HK-2 (cell line): ENCODE results near the gene UBASH3A.

Experiments used
- DNase-seq: peaks from one replicate; pipeline ENCODE4 v3.0.0-alpha.2; 2018; ENCODE audit not compliant: unreplicated experiment

The UBASH3A gene, protein sequence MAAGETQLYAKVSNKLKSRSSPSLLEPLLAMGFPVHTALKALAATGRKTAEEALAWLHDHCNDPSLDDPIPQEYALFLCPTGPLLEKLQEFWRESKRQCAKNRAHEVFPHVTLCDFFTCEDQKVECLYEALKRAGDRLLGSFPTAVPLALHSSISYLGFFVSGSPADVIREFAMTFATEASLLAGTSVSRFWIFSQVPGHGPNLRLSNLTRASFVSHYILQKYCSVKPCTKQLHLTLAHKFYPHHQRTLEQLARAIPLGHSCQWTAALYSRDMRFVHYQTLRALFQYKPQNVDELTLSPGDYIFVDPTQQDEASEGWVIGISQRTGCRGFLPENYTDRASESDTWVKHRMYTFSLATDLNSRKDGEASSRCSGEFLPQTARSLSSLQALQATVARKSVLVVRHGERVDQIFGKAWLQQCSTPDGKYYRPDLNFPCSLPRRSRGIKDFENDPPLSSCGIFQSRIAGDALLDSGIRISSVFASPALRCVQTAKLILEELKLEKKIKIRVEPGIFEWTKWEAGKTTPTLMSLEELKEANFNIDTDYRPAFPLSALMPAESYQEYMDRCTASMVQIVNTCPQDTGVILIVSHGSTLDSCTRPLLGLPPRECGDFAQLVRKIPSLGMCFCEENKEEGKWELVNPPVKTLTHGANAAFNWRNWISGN

DNA sequence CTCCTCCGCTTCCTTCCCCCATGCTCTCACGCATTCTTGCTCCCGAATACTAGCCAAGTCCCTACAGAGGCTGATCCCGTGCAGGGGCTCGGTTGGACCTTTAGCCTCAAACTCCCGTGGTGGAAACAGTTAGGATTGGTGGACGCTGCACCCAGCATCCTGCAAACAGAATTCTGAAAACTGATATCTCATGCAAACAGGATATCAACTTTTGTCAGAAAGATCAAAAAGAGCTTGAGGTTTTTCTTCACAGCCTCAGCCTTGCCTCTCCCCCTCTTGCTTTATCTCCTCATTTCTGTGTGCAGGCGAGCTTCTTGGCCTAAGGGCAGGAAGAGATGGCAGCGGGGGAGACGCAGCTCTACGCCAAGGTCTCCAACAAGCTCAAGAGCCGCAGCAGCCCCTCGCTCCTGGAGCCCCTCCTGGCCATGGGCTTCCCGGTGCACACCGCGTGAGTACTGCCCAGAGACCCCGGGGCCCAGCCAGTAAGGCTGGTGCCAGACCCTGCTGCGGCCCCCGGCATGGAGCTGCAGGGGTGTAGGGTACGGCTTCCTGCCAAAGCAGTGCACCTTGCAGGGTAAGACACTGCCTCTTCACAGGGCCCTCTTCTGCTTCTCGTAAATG is at the start of gene UBASH3A:
UBASH3A (plus strand) TSS at position 292 of the 621 bp plus-strand sequence; CDS start at position 336, 44 bp downstream.
- DNase-seq: no peak

GRCh38 chr21:42356046-42356445 is 47.7 kb upstream of the UBASH3A start:
- DNase-seq: no peak

- DNase-seq: no peak
These were observed 47.1 kb upstream of the UBASH3A start for GRCh38 chr21:42356650-42357049.

DNA sequence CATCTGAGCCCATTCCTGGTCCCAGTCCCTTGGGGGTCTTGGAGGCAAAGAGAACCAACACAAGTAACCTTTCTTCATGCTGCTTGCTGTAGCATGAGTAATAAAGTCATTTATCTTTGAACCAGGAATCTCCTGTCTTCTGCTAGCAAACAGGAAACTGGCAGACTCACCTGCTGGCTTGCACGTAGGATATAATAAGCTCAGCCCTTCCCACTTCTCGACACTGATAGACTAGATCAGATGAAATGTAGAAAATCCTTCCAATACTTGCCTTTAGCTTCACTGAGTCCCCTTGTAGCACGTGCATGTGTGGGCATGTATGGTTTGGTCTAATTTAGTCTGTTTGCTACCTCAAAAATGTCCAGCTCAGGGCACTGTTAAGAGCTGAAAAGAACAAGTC is 46.4 kb upstream of the UBASH3A start:
- no peak for DNase-seq

DNA sequence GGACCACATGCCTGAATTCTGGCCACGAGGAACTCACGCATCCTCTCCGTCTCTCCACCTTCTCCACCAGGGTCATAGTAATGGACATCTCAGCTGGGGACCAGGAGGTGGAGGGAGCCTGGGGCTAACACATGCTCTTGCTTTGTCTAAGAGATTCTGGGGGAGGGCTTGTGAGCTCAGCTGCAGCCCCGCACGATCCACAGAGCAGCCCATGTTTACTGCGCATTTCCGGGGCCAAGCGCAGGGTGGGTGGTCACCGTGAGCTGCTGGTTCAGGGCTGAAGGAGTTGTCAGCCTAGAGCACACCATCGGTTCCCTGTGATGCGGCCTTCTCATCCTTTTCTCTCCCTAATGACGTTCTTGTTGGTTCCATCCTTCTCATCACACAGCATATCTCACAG is 45.4 kb upstream of the UBASH3A start:
- no peak for DNase-seq

GRCh38 chr21:42358937-42359336 is 44.8 kb upstream of the UBASH3A start:
- DNase-seq: no peak

DNA sequence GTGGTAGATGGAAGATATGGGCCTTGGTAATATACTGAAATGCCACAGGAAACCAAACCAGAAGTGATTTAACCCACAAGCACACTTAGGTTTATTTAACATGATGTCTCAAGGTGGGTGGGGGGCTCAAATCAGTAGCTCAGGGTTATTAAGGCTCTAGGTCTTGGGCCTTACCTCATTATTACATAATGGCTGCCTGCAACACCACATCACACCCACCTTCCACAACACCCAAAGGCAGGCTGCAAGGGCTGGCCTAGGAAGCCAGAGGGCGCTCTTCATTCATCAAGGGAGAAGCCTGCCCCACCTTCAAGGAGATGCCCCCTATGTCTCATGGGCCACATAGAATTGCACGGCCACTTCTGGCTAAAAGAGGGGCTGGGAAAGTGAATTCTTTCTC is 43.4 kb upstream of the UBASH3A start:
- no peak for DNase-seq

DNA sequence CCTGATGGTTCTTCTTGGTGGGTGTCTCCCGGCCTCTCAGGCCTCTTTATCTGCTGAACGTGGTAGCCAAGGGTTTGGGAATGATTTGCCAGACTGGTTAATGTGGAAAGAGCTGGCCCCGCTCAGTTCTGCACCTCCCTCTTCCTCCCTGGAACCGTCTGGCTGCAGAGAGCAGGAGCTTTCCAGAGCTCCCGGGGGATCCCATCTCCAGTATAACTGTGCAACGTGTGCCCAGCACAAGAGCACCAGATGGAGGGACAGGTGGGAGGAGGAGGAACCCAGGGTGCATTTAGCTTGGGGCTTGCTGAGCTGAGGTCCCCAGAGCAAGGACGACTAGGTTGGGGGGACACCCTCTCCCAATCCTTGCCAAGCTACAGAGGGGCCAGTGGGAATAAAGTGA is 42.4 kb upstream of the UBASH3A start:
- no peak for DNase-seq

- no peak for DNase-seq
These were observed 41.5 kb upstream of the UBASH3A start for GRCh38 chr21:42362198-42362597.

DNA sequence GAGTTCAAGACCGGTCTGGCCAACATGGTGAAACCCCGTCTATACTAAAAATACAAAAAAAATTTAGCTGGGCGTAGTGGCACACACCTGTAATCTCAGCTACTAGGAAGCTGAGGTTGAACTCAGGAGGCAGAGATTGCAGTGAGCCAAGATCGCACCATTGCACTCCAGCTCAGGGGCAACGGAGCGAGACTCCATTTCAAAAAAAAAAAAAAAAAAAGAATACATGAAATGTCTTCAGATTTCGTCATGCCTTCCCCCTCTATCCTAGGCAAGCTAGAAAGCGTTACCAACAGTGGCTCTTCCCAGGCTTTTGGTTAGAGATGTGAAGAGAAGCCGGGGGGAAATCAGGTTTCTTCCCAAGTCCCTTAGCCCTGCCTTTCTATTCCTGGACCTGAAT is 41.0 kb upstream of the UBASH3A start:
- DNase-seq: no peak

DNA sequence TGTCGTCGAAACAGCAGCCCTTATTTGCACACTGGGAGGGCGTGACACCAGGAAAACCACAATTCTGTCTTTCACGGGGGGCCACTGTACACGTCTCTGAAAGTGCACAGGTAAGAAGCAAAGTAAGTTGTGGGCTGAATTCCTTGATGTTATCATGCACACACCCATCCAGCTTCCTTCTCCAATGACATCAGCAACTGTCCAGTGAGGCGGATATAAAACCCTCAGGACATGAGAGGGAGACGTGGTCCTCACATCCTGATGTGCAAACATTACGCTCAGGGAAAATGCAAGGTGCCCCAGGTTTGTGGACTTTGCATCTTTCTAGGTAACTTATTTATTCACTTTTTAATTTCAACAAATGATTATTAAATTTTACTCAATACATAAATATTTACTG is 40.4 kb upstream of the UBASH3A start:
- no peak for DNase-seq

- DNase-seq: no peak
These were observed 39.3 kb upstream of the UBASH3A start for GRCh38 chr21:42364304-42364865.

DNA sequence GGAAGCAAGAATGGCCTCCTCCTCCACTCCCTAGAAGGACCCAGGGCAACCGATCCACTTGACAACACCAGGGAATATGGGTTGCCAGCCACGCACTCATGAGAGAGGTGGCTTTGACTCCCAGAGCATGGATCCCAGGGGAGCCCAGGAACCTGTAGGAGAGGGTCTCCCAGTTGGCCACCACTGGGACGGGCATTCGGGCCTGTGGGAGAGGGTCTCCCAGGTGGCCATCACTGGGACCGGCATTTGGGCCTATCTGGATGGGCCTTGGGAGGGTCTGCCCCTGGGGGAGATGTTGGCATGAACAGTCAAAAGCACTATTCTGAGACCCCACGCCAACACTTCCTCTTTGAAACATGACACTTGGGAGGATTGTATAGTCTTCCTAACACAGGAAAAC is 37.9 kb upstream of the UBASH3A start:
- no peak for DNase-seq

GRCh38 chr21:42366292-42367010 is 37.3 kb upstream of the UBASH3A start, which contains the start of gene TFF1:
Gene TFF1, minus strand, starts transcription at chr21:42366535. Its CDS starts 40 bp downstream, at chr21:42366495.
- peak; percentile 22 for DNase-seq

- DNase-seq: no peak
These were observed 36.1 kb upstream of the UBASH3A start for GRCh38 chr21:42367367-42368165.

GRCh38 chr21:42369821-42370220 is 33.9 kb upstream of the UBASH3A start:
- no peak for DNase-seq

GRCh38 chr21:42370894-42371654 is 32.6 kb upstream of the UBASH3A start:
- DNase-seq: no peak

DNA sequence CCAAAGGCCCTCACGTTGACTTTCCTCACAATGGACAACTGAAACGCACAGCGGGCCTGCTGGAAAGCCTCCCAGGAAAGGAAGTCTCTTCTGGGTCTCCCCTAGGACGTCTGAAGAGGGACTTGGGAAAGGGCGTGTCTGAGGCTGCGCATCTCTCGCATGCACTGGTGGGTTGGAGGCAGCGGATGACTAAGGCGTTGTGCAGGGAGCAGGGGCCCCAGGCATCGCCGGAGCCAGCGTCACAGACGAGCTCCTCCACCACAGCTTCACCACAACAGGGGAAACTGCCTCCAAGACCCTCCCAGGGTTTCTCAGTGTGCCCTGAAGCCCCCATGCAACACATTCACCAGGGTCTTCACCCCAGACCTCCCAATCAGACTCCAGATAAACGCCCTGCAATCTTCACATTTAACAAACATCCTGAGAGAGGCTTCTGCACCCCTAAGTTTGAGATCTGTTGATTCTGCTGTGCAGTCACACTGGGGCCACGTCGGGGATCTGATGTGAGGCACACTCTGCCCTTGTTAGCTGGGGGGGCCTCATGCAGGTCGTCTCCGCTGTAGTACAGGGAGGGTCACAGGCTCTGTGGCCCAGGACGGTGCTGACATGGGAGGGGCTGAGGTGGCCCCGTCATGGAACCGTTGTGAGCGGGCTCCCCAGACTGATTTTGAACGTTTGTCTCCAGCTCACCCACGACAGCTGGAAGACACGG is 30.4 kb upstream of the UBASH3A start:
- DNase-seq: no peak

DNA sequence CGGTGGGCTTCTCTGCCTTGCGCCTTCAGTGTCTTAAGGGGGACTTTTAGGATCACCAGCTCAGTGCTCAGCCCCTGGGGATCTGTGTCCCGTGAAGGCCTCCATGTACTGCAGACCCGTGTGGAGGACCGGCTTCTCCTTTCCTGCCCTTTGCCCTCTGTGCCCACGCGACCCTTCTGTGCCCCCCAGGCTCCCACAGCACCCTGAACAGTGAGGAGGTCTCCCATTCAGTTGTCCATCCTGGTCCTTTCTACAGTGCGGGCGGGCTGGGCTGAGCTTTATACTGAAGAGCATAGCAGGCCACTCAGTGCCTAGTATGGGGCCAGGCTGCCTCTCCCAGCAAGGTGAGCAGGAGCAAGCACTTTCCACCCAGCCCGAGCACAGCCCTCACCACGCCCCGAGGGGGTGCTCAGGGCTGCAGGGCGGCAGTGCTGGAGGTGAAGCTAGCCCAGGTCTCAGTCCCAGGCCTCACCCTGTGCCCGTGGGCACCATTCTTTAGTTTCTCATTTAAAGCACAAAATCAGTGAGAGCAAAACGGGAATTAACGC is 29.7 kb upstream of the UBASH3A start:
- no peak for DNase-seq
